HG03520 (cell line): Measurements from ENCODE around the gene MGMT.

Source experiments
- ATAC-seq: cut with Tn5 transposase; IDR thresholded peaks from one replicate; pipeline ENCODE4 v1.9.1; 2021; ENCODE audit warnings: mild to moderate bottlenecking, moderate library complexity; ENCODE audit not compliant: unreplicated experiment

The MGMT gene

GRCh38 chr10:129812398-129812797 is 345.4 kb downstream of the MGMT start:
- ATAC-seq = no peak

- ATAC-seq = no peak
These were observed 347.9 kb downstream of the MGMT start for GRCh38 chr10:129814681-129815646.

GRCh38 chr10:129815898-129816655 is 349.0 kb downstream of the MGMT start:
- no peak for ATAC-seq

GRCh38 chr10:129816656-129817045 is 349.6 kb downstream of the MGMT start:
- ATAC-seq = no peak
